VCaP (cell line): ENCODE measurements around the gene SLC8A3.

Experiments
- H3K27ac ChIP-seq: fragments of 450-650 bp; 2 replicates; pipeline ENCODE4 v1.5.1; 2017
- TF ChIP-seq, protein P1 (sequence below): fragments of 450-650 bp; conservative IDR thresholded peaks from 2 replicates; pipeline ENCODE4 v1.5.1; 2017; ENCODE audit warnings: mild to moderate bottlenecking, moderate library complexity

The SLC8A3 gene

DNA sequence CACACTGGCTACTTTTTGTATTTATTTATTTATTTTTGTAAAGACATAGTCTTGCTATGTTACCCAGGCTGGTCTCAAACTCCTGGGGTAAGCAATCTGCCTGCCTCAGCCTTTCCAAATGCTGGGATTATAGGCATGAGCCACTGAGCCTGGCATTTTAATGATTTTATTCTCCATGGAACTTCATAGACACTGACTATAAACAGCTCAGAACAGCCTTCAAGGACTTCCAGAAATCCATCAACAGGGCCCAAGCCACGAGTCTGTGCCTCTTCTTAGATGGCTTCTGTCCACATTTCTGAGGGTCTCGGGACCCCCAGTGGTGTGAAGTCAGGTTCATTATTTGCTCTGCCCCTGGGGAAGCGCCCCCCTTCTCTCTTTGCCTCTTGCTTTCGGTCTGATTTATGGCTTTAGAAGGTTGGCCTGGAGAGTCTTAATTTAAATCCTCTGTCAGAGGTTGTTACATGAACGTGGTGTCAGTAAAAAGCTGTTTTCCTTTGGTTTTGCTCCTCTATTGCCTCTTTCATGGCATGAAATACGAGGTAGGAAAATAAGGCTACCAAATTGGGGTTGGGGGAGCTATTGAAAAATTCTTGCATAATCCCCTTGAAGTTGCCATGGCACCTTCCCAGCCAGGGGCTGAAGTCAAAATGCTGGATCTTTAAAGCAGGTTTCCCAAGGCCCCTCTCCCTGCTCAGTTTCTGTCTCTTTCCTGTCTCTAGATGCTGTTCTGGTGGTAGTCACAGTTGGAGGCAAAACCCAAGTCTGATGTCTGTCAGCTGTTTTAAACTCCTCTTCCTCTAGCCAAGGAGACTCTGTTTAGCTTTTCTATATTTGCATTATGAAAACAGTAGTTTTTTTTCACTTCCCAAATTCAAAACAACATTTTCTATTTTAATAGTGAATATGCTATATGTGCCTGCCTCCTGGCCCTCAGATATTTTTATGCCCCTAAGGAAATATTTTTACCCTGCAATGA, 180.2 kb downstream of the SLC8A3 start:
- no peak overlapping the region for H3K27ac ChIP-seq
- TF ChIP-seq, protein P1, sequence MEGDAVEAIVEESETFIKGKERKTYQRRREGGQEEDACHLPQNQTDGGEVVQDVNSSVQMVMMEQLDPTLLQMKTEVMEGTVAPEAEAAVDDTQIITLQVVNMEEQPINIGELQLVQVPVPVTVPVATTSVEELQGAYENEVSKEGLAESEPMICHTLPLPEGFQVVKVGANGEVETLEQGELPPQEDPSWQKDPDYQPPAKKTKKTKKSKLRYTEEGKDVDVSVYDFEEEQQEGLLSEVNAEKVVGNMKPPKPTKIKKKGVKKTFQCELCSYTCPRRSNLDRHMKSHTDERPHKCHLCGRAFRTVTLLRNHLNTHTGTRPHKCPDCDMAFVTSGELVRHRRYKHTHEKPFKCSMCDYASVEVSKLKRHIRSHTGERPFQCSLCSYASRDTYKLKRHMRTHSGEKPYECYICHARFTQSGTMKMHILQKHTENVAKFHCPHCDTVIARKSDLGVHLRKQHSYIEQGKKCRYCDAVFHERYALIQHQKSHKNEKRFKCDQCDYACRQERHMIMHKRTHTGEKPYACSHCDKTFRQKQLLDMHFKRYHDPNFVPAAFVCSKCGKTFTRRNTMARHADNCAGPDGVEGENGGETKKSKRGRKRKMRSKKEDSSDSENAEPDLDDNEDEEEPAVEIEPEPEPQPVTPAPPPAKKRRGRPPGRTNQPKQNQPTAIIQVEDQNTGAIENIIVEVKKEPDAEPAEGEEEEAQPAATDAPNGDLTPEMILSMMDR: no peak

DNA sequence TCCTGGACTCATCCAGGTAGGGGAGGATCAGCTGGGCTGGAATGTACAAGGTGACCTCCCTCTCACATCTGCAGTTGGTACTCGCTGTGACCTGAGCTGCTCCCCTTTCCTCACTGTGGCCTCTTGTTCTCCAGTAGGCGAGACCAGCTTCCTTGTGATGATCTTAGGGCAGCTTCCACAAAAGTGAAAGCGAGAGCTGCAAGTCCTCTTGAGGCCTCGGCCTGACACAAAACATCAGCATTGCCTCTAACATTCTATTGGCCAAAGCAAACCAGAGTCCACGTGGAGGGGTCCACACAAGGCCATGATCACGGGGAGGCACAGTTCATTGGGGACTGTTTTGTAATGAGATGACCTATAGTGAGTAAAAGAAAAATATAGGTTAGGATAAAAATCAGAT, 182.1 kb downstream of the SLC8A3 start:
- TF ChIP-seq, protein P1: no peak
- no peak overlapping the region for H3K27ac ChIP-seq

DNA sequence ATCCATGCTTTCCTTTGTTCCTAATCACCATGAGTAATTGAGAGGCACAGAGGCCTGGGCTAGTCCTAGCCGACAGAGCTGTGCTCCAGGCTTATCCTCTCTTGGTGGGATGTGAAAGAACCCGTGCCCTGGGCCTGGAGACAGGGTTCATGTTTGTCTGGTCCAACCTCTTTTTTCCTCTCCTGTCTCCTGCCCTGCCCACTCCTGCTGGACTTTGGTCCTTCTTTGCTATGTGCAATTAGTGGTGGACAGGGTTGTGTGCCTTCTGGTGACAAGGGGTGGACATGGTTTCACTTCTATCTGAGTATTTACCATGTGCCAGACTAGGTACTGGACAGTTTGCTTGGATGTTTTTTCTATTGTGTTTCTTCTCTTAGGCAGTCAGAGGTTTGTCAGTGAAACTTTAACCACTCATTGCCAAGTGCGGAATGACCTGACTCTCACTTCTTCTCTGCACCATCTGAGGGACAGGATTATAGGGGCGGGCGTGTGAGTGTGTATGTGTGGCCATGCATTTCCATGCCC, 183.4 kb downstream of the SLC8A3 start:
- H3K27ac ChIP-seq: no peak overlapping the region

DNA sequence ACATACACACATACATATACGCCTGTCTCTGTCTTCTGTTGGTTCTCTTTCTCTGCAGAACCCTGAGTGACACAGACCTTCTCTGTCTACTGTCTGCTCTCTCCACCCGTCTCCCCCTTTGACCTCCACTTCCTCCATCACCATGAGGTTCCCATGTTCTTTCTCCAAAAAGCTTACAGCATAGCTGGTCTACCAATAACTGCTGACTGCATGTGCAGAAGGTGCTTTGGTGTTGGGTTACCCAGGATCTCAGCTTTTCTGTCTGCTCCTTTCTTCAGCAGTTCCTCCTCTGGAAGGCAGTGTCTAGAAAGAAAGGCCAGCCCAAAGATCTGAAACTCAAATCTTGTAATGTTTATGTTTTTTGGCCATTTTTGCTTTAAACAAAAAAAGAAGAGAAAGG, 184.0 kb downstream of the SLC8A3 start:
- TF ChIP-seq, protein P1: no peak
- no peak overlapping the region for H3K27ac ChIP-seq

More for the DNA sequence above, 183.4 kb downstream of the SLC8A3 start:
- TF ChIP-seq, protein P1: no peak

DNA sequence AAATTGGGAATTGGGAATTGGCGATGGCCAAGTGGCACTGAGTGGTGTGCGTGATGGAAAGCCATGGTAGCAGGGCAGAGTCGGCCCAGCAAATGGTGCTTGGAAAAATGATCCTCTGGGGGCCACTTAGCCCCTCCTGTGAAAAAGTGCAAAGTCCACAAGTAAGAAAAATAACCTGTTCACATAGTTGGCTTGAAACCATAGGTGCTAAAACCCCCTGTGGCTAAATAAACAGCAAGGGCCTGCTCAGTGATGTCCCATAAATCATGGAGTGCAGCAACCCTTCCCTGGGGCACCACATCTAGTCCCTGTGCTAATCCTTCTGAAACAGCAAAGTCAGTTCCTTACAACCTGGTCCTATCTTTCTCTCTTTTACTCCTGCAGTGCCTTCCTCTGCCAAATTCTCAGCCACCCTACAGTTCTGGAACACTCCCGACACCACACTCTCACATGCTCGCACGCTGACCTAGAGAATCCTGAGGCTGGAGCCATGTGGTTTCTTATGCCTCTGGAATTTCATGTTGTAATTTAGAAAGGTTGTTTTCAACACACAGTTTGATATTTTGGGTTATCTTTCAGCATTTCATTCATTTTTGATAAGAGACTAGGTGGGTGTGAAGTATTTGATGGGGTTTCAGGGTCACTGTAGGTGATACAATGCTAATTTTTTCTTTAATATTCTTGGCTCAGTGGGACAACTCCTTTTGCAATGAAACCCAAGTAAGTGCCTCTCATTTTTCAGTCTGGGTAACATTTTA, 186.0 kb downstream of the SLC8A3 start:
- H3K27ac ChIP-seq: no peak overlapping the region
- TF ChIP-seq, protein P1: no peak

DNA sequence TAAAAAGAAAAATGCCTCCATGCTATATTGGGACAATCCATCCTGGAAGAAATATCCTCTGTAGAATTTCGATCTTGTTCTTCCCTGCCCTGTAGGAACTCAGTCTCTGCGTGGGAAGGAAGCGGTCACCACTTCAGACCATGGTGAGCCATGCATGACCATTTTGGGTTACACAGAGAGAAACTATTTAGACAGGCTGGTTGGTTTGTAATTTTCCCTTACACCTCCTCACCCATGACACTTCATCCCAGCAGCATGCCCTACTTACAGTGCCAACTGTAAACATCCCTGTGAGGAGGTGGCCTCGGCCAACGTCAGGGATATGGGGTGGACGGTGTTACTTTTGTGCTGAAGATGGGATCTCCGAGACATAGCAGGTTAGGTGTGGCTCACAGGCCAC, 188.2 kb downstream of the SLC8A3 start:
- TF ChIP-seq, protein P1: no peak
- H3K27ac ChIP-seq: no peak overlapping the region

DNA sequence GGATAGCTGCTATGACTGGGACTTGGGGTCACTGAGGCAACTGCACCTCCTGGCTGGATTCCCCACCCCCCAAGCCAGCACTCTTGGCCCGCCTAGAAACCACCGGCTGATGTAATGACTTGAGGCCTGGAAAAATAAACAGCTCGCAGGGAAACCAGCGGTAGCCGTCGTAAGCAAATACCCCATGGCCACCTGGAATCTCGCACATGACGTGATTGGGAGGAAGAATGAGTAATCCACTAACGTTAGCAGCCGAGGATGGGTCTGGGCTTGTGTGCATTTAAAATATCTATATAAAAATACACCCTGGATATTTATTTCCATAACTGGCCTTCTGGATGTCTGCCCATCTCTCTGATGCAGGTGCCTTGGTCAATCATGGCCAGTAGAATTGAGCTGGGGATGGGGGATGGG, 189.5 kb downstream of the SLC8A3 start:
- H3K27ac ChIP-seq: no peak overlapping the region
- TF ChIP-seq, protein P1: no peak
